ENCODE measurements around the gene CACNA1B.
"Not testable (repeated sequence)": the region's sequence is repeated elsewhere in the genome, so short reads cannot be mapped to it uniquely, and the experiment has no call there.

Gene CACNA1B

DNA sequence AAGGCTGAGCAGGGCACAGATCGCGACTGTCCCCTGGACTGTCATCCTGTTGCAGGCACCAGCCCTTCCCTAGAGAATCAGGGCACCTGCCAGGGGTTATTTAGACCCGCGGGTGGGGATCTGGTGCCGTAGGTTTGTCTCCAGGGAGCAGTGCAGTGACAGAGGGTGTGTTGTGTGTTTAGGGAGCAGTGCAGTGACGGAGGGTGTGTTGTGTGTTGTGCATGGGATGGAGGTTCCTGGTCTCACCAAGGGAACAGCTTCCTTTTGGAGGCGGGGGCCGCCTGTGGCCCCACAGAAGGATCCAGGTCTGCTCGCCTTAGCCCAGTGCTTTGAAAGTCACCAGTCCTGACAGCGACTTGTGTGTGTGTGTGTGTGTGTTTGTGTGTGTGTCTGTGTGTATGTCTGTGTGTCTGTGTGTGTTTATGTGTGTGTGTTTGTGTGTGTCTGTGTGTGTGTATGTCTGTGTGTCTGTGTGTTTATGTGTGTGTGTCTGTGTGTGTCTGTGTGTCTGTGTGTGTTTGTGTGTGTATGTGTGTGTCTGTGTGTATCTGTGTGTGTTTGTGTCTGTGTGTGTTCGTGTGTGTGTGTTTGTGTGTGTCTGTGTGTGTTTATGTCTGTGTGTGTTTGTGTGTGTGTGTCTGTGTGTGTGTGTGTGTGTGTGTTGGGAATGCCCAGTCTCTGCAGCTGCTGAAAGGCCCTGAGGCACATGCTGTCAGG, 265.1 kb downstream of the CACNA1B start:
- not testable (repeated sequence) for DNase-seq (ENCODE audit: low read depth in 2 of 2)

DNA sequence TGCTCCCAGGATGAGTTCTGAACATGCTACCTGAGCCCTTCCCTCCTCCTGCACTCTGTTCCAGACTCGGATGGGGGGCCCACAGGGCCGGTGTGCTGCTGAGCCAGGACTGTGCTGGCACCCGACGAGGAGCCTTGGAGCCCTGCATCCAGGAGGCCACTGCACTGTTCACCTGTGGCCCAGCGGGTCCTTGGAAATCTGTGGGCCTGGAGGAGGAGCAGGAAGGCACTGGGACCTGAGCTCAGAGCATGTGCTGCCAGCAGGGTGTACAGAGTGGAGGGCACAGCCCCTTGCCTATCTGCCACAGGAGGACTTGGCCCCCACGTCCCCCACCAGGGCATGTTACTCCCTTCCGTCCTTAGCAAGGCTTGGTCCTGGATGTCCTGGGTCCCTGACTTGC, 265.9 kb downstream of the CACNA1B start:
- DNase-seq (ENCODE audit: low read depth in 2 of 2) = not testable (repeated sequence)

DNA sequence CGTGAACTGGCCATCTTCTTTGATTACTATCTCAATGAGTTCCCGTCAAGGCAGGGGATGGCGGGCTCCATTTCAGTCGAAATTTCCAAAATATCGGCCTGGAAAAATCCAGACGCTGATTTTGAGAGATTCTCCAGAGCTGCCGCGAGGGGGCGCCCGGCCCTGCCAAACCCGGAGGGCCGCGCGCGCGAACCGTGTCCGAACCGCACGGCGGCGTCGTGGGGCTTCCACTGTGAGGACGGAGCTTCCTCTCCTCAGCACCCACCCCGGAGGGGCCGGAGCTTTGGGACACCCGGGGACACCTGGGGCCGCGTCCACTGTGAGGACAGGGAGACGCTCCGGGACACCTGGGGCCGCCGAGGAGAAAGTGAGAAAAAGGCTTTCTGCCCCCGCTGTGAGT, 270.0 kb downstream of the CACNA1B start:
- DNase-seq (ENCODE audit: low read depth in 2 of 2) = peak in 1 of 2 donors; percentile 12

DNA sequence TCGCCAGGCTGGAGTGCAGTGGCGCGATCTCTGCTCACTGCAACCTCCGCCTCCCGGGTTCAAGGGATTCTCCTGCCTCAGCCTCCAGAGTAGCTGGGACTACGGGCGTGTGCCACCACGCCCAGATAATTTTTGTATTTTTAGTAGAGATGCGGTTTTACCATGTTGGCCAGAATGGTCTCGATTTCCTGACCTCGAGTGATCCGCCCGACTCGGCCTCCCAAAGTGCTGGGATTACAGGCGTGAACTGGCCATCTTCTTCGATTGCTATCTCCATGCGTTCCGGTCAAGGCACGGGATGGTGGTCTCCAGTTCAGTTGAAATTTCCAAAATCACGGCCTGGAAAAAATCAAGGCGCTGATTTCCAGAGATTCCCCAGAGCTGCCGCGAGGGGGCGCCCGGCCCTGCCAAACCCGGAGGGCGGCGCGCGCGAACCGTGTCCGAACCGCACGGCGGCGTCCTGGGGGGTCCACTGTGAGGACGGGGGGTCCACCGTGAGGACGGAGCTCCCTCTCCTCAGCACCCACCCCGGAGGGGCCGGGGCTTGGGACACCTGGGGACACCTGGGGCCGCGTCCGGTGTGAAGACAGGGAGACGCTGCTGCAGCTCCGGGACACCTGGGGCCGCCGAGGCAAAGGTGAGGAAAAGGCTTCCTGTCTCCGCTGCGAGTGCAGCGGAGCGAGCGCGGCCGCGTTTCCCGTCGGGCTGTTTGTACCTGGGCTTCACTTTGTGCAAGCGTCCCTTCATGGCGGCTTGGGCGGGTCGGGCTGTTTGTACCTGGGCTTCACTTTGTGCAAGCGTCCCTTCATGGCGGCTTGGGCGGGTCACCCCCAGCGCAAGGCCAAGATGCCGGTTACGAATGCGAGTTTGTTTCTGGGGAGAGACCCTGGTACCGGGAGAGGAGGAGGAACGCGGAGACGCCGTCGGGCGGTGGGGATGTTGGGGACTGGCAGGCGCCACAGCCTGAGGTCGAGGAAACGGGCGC, 272.4 kb downstream of the CACNA1B start:
- peak in 1 of 2 donors; percentile 12 for DNase-seq (ENCODE audit: low read depth in 2 of 2)

DNA sequence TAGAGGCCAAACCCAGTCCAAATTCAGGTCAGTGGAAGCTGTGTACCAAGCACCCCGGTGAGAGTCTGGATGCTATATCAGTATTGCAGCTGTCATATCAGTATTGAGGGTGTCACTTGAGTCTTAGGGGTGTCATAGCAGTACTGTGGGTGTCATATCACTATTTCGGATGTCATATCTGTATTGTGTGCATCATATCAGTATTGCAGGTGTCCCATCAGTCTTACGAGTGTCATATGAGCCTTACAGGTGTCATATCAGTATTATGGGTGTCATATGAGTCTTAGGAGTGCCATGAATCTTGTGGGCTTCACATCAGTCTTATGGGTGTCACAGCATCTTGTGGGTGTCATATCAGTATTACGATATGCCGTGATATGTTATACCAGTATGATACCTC, 278.2 kb downstream of the CACNA1B start:
- DNase-seq (ENCODE audit: low read depth in 2 of 2) = not testable (repeated sequence)

DNA sequence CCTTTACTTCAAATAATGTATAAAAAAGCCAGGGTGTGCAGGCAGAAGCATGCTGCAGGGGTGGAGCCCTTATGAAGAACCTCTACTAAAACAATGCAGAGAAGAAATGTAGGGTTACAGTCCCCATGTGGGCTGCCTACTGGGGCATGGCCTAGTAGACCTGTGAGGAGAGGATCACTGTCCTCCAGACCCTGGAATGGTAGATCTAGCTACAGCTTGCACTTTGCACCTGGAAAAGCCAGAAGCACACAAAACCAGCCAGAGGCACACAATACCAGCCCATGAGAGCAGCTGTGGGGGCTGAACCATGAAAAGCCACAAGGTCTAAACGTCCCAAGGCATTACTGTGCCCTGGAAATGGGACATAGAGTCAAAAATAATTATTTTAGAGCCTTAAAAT, 289.2 kb downstream of the CACNA1B start:
- not testable (repeated sequence) for DNase-seq (ENCODE audit: low read depth in 2 of 2)
